Activated T-helper 1 cell treated with anti-CD3 and anti-CD28 coated beads, Interleukin-12 subunit alpha, Interleukin-12 subunit beta, Interleukin-2, Interleukin-4 antibody, amounts not matched to agents 30 ng/mL and 10 ng/mL and 1 ng/mL, durations not matched to agents 14 hours and 24 hours and 36 hours (primary cell): ENCODE results near the gene HERC6. TPM values are rescaled to one million over a fixed set of nuclear protein-coding genes. Genes with fewer than 3 reads are reported as not detected.
"Not testable (repeated sequence)": the region's sequence is repeated elsewhere in the genome, so short reads cannot be mapped to it uniquely, and the experiment has no call there.

Experiments
- DNase-seq: peaks from one replicate; pipeline ENCODE4 v3.0.0; 2021; ENCODE audit warnings: low spot score
- H3K27ac Mint-ChIP-seq: one replicate; pipeline ENCODE4 v1.8.0; 2021; ENCODE audit warnings: mild to moderate bottlenecking, mixed read lengths
- H3K27me3 Mint-ChIP-seq: one replicate; pipeline ENCODE4 v1.8.0; 2022; ENCODE audit warnings: mild to moderate bottlenecking, moderate library complexity, mixed read lengths; ENCODE audit not compliant: insufficient read depth
- H3K36me3 Mint-ChIP-seq: one replicate; pipeline ENCODE4 v1.8.0; 2021; ENCODE audit warnings: low read depth, mixed read lengths
- H3K4me1 Mint-ChIP-seq: one replicate; pipeline ENCODE4 v1.8.0; 2021; ENCODE audit warnings: low read depth, mixed read lengths
- H3K4me3 Mint-ChIP-seq: one replicate; pipeline ENCODE4 v1.8.0; 2021; ENCODE audit warnings: mild to moderate bottlenecking, moderate library complexity, mixed read lengths
- H3K9me3 Mint-ChIP-seq: one replicate; pipeline ENCODE4 v1.8.0; 2021; ENCODE audit warnings: mixed read lengths
- intact Hi-C: fragments of 100-400 bp; cut with micrococcal nuclease; formaldehyde crosslinking; loops from one replicate; pipeline ENCODE4 v1.15.1; 2024
- total RNA-seq: library from RNA; stranded (reverse); gene quantifications from 2 replicates; pipeline ENCODE4 v1.2.3, GENCODE V29; 2022

Gene HERC6
- total RNA-seq, 1 donor from 2014 or later, result 9.1 TPM

- intact Hi-C loops, result no loop called here
- DNase-seq, result no peak
- Mint-ChIP-seq H3K27ac (no peak overlapping the region), H3K9me3 (no peaks in the 10 kb centered on the region), H3K4me1 (peaks cover 15% of the 10 kb centered on the region), H3K4me3 (no peak overlapping the region), H3K36me3 (peaks cover 62% of the 10 kb centered on the region), H3K27me3 (no peaks in the 10 kb centered on the region)
Observed at GRCh38 chr4:88409789-88410188, 31.1 kb downstream of the HERC6 start.

GRCh38 chr4:88411491-88412096 is 32.9 kb downstream of the HERC6 start:
- Mint-ChIP-seq H3K4me1 (peaks cover 15% of the 10 kb centered on the region), H3K36me3 (peaks cover 68% of the 10 kb centered on the region)

DNA sequence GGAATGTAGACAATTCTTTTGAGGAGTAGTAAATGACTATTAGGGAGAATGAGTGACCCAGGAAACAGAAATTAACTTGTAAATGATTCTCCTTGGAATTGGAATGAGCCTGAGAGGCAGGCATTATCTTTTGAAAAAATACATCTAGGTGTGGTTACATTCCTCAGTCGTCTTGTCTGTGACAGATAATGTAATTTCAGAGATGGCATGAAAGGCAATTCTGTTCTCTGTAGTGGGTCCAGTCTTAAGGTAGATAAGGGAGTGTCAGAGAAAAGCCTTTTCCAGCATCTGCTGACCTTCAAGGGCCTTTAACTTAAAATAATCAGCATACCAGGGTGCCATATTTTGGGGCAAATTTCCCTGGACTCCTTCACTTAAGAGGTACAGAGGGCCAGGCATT is 35.1 kb downstream of the HERC6 start:
- H3K27me3 Mint-ChIP-seq, result no peaks in the 10 kb centered on the region
- H3K36me3 Mint-ChIP-seq, result peaks cover 61% of the 10 kb centered on the region
- peaks cover 15% of the 10 kb centered on the region for H3K4me1 Mint-ChIP-seq
- H3K9me3 Mint-ChIP-seq, result no peaks in the 10 kb centered on the region
- DNase-seq, result no peak
- no peak overlapping the region for H3K4me3 Mint-ChIP-seq
- no peak overlapping the region for H3K27ac Mint-ChIP-seq
- intact Hi-C loops, result no loop called here

More at GRCh38 chr4:88411491-88412096, 32.9 kb downstream of the HERC6 start:
- DNase-seq, result no peak
- no peaks in the 10 kb centered on the region for H3K9me3 Mint-ChIP-seq
- H3K27me3 Mint-ChIP-seq, result no peaks in the 10 kb centered on the region
- no peak overlapping the region for H3K27ac Mint-ChIP-seq
- H3K4me3 Mint-ChIP-seq, result no peak overlapping the region
- intact Hi-C loops, result no loop called here

GRCh38 chr4:88414755-88415154 is 36.1 kb downstream of the HERC6 start:
- H3K9me3 Mint-ChIP-seq, result no peaks in the 10 kb centered on the region
- H3K4me3 Mint-ChIP-seq, result no peak overlapping the region
- DNase-seq, result no peak
- no peaks in the 10 kb centered on the region for H3K27me3 Mint-ChIP-seq
- H3K27ac Mint-ChIP-seq, result no peak overlapping the region
- H3K4me1 Mint-ChIP-seq, result peaks cover 18% of the 10 kb centered on the region
- intact Hi-C loops, result no loop called here
- peaks cover 55% of the 10 kb centered on the region for H3K36me3 Mint-ChIP-seq

GRCh38 chr4:88415982-88416381 is 37.3 kb downstream of the HERC6 start:
- no peak overlapping the region for H3K4me3 Mint-ChIP-seq
- intact Hi-C loops, result no loop called here
- no peak for DNase-seq
- H3K4me1 Mint-ChIP-seq, result peaks cover 23% of the 10 kb centered on the region
- H3K9me3 Mint-ChIP-seq, result no peaks in the 10 kb centered on the region
- H3K27ac Mint-ChIP-seq, result no peak overlapping the region
- H3K36me3 Mint-ChIP-seq, result peaks cover 47% of the 10 kb centered on the region
- H3K27me3 Mint-ChIP-seq, result no peaks in the 10 kb centered on the region

GRCh38 chr4:88418411-88418810 is 39.8 kb downstream of the HERC6 start:
- peaks cover 7% of the 10 kb centered on the region for H3K4me1 Mint-ChIP-seq
- H3K9me3 Mint-ChIP-seq, result no peaks in the 10 kb centered on the region
- no peak overlapping the region for H3K27ac Mint-ChIP-seq
- H3K4me3 Mint-ChIP-seq, result no peak overlapping the region
- intact Hi-C loops, result no loop called here
- peaks cover 36% of the 10 kb centered on the region for H3K36me3 Mint-ChIP-seq
- DNase-seq, result no peak
- no peaks in the 10 kb centered on the region for H3K27me3 Mint-ChIP-seq

GRCh38 chr4:88419874-88420273 is 41.2 kb downstream of the HERC6 start:
- H3K9me3 Mint-ChIP-seq, result no peaks in the 10 kb centered on the region
- H3K36me3 Mint-ChIP-seq, result peaks cover 33% of the 10 kb centered on the region
- H3K27ac Mint-ChIP-seq, result peak overlapping the region; percentile 54
- no peak overlapping the region for H3K4me3 Mint-ChIP-seq
- DNase-seq, result no peak
- intact Hi-C loops, result no loop called here
- no peaks in the 10 kb centered on the region for H3K27me3 Mint-ChIP-seq
- peaks cover 7% of the 10 kb centered on the region for H3K4me1 Mint-ChIP-seq

GRCh38 chr4:88420844-88421243 is 42.2 kb downstream of the HERC6 start:
- peaks cover 7% of the 10 kb centered on the region for H3K4me1 Mint-ChIP-seq

GRCh38 chr4:88422403-88422802 is 43.8 kb downstream of the HERC6 start:
- DNase-seq, result no peak
- no peaks in the 10 kb centered on the region for H3K27me3 Mint-ChIP-seq
- peaks cover 7% of the 10 kb centered on the region for H3K4me1 Mint-ChIP-seq
- intact Hi-C loops, result no loop called here
- H3K27ac Mint-ChIP-seq, result no peak overlapping the region
- peaks cover 36% of the 10 kb centered on the region for H3K36me3 Mint-ChIP-seq
- H3K9me3 Mint-ChIP-seq, result no peaks in the 10 kb centered on the region
- no peak overlapping the region for H3K4me3 Mint-ChIP-seq

More at GRCh38 chr4:88420844-88421243, 42.2 kb downstream of the HERC6 start:
- Mint-ChIP-seq H3K9me3 (no peaks in the 10 kb centered on the region), H3K27ac (no peak overlapping the region), H3K27me3 (no peaks in the 10 kb centered on the region), H3K36me3 (peaks cover 33% of the 10 kb centered on the region), H3K4me3 (no peak overlapping the region)
- intact Hi-C loops, result no loop called here
- no peak for DNase-seq

- no peak overlapping the region for H3K4me3 Mint-ChIP-seq
- no peaks in the 10 kb centered on the region for H3K9me3 Mint-ChIP-seq
- H3K36me3 Mint-ChIP-seq, result peaks cover 55% of the 10 kb centered on the region
- H3K4me1 Mint-ChIP-seq, result no peaks in the 10 kb centered on the region
- no peak for DNase-seq
- H3K27ac Mint-ChIP-seq, result no peak overlapping the region
- intact Hi-C loops, result no loop called here
- H3K27me3 Mint-ChIP-seq, result no peaks in the 10 kb centered on the region
Observed at GRCh38 chr4:88429401-88429800, 50.7 kb downstream of the HERC6 start.

GRCh38 chr4:88435987-88436693 is 57.5 kb downstream of the HERC6 start:
- intact Hi-C loops, result no loop called here
- Mint-ChIP-seq H3K4me1 (peaks cover 11% of the 10 kb centered on the region), H3K36me3 (peaks cover 53% of the 10 kb centered on the region), H3K27me3 (no peaks in the 10 kb centered on the region), H3K4me3 (no peak overlapping the region), H3K9me3 (no peaks in the 10 kb centered on the region), H3K27ac (no peak overlapping the region)
- no peak for DNase-seq

- DNase-seq, intact Hi-C loops, H3K27ac Mint-ChIP-seq, H3K4me3 Mint-ChIP-seq, H3K9me3 Mint-ChIP-seq, H3K27me3 Mint-ChIP-seq: not testable (repeated sequence)
- Mint-ChIP-seq H3K4me1 (peaks cover 11% of the 10 kb centered on the region), H3K36me3 (peaks cover 65% of the 10 kb centered on the region)
Observed at GRCh38 chr4:88437873-88438272, 59.2 kb downstream of the HERC6 start.

GRCh38 chr4:88439161-88439760 is 60.6 kb downstream of the HERC6 start:
- intact Hi-C loops, result no loop called here
- peaks cover 4% of the 10 kb centered on the region for H3K9me3 Mint-ChIP-seq
- no peak overlapping the region for H3K4me3 Mint-ChIP-seq
- H3K36me3 Mint-ChIP-seq, result peaks cover 62% of the 10 kb centered on the region
- DNase-seq, result no peak
- H3K4me1 Mint-ChIP-seq, result peaks cover 17% of the 10 kb centered on the region
- no peaks in the 10 kb centered on the region for H3K27me3 Mint-ChIP-seq
- H3K27ac Mint-ChIP-seq, result no peak overlapping the region
